Hematopoietic multipotent progenitor cell treated with erythropoietin and hydrocortisone succinate and interleukin-3 and kit ligand, for 8 days (in vitro differentiated cells): Measurements from ENCODE around the gene CFAP410.
"Not testable (repeated sequence)": the region's sequence is repeated elsewhere in the genome, so short reads cannot be mapped to it uniquely, and the experiment has no call there.

ENCODE experiments used
- DNase-seq: peaks from one replicate; pipeline ENCODE4 v3.0.0-alpha.2; 2015

CFAP410 gene

GRCh38 chr21:44368711-44369446 is 29.7 kb upstream of the CFAP410 start:
- no peak for DNase-seq

GRCh38 chr21:44366586-44367211 is 27.5 kb upstream of the CFAP410 start:
- no peak for DNase-seq

GRCh38 chr21:44365967-44366585 is 26.9 kb upstream of the CFAP410 start:
- DNase-seq: no peak

DNA sequence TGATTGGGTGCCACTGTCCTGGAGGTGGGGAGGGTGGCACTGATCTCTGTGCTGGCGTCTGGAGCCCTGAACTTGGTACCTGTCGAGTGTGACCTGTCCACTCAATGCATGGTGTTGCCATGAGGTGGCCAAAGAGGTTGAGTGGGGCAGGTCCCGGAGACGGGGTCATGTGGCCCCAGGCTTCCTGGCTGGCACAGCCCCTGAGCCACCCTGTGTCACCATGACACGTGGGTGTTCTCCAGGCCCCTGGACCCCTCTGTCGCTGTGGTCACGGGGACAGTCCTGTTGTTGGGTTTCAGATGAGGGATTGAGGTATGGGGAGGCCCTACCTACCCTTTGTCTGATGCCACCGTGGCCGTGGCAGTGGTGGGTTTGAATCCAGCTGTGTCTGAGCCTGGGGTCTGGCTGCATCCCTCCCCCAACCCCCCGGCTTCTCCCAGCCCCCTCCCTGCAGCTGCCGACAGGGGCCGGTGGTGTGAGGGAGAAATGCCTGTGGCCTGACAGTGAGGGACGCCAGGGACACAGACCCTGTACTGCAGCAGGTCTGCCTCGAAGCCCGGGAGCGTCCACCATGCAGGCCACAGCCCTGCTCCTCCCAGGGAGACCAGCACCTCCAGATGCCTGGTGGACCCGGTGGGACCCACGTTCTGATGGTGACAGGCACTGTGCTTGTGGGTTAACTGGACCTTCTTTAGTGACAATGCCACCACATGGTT is 26.2 kb upstream of the CFAP410 start:
- DNase-seq: no peak

DNA sequence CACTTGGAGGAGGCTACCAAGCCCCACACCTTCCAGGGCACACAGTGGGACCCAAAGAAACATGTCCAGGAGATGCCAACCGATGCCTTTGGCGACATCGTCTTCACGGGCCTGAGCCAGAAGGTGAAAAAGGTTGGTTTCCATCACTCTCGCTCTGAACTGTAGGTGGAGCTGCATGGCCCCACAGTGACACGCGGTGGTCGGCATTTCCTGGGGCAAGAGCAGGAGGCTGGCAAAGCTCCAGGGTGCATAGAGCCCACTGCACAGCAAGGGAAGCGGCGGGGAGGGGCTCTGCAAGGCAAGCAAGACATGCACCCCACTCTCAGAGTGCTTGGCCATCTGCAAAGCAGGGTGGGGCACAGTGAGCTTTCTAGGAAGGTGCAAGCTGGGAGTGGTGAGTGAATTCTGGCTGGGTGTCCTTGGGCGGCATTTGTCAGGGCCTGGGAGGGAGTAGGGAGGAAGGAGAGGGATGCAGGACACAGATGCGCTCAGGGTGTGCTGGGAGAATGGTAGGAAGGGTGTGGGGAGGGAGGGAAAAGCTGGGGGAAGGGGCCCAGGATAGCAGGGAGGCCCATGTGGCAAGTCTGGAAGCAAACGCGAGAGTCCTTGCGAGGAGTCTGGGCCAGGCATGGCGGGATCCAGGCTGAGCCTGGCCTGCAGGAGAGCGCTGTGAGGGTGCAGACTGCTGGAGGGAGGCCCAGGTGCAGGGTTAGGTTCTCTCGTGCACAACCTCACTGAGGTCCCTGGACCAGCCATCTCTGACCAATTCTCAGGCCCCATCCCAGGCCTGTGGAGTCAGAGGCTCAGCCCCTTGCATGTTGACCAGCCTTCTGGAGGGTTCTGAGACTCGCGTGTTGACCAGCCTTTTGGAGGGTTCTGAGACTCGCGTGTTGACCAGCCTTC is 25.2 kb upstream of the CFAP410 start:
- DNase-seq: no peak

GRCh38 chr21:44363278-44363677 is 24.1 kb upstream of the CFAP410 start:
- DNase-seq: no peak

DNA sequence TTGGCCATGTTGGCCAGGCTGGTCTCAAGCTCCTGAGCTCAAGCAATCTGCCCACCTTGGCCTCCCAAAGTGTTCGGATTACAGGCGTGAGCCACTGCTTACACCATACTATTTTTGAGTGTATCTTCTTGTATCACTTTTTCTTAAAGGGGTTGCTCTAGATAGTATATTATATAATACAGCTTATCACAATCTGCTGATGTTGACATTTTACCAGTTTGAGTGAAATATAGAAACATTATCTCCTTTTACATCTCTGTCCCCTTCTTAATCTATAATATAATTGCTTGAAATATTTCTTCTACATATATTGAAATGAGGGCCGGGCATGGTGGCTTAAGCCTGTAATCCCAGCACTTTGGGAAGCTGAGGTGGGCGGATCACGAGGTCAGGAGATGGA is 22.7 kb upstream of the CFAP410 start:
- DNase-seq: not testable (repeated sequence)

DNA sequence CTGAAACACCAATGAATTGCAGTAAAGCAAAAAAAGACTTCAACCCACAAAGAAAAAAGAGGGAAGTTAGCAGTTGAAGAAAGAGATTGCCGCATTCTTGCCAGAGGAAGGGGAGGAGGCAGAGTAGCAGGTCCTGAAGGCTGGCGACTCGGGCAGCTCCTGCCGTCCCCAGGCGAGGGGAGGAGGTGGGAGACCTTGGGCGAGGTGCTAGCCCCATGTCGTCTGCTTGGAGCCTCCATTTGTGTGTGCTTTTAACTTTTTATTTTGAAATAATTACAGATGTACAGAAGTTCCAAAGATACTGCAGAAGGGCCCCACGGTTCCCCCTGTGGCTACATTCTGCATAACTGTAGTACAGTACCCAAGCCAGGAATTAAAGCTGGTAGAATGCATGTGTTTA is 21.0 kb upstream of the CFAP410 start:
- DNase-seq: no peak

- DNase-seq: no peak
Measured at GRCh38 chr21:44359396-44359795, 20.2 kb upstream of the CFAP410 start.

DNA sequence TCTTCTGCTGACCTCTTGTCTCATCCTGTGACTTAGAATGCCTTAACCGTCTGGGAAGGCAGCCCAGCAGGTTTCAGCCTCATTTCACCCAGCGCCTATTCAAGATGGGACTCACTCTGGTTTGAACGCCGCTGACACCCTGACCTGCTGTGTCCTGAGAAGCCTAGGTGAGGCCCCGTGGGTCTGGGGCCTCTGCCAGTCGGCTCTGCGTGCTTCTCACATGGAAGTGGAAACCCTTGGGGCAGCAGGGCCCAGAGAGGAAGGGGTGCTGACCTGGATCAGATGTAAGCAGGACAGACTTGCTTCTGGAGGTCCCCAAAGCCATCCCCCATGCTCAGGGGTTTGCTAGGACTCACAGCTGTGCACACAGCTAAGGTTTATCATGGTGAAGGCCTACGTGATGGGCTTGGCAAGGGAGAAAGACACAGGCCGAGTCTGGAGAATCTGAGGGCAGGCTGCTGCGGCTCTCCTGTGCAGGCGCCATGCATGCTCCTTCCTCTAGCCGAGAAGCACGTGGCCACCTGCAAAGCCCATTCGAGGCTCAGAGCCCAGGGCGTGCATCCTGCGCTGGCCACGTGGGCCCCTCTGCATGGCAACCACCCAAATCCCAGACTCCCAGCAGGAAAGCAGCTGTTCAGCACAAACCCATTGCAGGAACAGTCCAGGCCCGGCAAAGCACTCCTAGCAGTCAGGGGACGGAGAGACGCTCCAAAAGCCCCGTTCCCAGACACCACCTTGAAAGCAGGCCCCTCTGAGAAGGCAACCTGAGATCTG is 18.1 kb upstream of the CFAP410 start:
- no peak for DNase-seq

- DNase-seq: no peak
Measured at GRCh38 chr21:44356636-44357035, 17.4 kb upstream of the CFAP410 start.

DNA sequence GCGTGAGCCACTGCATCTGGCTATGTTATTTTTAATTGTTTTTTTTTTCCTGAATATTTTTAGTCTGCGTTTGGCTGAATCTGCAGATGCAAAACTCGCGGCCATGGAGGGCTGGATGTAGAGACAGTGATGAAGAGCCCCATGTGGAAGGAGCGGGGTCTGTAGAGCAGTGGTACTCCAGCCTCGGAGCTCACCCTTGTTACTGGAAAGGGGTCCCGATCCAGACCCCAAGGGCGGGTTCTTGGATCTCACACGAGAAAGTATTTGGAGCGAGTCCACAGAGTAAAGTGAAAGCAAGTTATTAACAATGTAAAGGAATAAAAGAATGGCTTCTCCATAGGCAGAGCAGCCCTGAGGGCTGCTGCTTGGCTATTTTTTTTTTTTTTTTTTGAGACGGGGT is 17.0 kb upstream of the CFAP410 start:
- DNase-seq: no peak

GRCh38 chr21:44354775-44355771 is 15.9 kb upstream of the CFAP410 start:
- DNase-seq: no peak

GRCh38 chr21:44354001-44354405 is 14.8 kb upstream of the CFAP410 start:
- no peak for DNase-seq

DNA sequence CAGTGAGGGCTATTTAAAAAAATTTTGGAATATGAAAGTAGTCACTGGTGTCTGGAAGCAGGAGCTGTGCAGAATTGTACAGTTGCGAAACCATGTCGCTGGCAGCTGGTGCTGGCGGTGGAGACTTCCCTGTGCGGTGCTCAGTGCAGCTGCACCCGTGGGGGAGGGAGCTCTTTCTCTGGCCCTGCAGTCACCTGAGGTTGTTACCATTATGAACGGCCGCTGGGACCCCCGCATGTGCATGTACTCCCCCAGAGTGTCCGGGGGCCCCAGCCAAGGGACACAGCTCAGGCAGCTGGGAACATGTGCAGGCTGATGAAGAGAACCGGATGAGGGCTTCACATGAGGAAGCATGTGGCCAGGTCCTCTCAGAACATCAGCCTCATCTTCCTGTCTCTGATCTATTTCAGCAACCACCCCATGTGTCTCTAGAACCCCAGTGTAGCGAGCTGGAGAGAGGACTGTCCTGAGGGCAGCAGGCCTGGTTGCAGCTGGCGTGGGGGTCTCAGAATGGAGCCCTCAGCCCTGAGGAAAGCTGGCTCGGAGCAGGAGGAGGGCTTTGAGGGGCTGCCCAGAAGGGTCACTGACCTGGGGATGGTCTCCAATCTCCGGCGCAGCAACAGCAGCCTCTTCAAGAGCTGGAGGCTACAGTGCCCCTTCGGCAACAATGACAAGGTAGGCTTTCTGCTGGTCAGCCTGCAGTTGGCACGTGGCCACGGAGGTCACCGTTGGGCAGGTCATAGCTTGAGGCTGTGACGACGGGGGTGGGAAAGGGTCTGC is 14.2 kb upstream of the CFAP410 start, which contains the start of gene TRPM2:
Gene TRPM2, plus strand, starts transcription at position 431 of the 780 bp plus-strand sequence. Its CDS starts 80 bp downstream, at position 511.
- DNase-seq: no peak

GRCh38 chr21:44352253-44352860 is 13.2 kb upstream of the CFAP410 start:
- no peak for DNase-seq

GRCh38 chr21:44351535-44352252 is 12.5 kb upstream of the CFAP410 start:
- DNase-seq: no peak

DNA sequence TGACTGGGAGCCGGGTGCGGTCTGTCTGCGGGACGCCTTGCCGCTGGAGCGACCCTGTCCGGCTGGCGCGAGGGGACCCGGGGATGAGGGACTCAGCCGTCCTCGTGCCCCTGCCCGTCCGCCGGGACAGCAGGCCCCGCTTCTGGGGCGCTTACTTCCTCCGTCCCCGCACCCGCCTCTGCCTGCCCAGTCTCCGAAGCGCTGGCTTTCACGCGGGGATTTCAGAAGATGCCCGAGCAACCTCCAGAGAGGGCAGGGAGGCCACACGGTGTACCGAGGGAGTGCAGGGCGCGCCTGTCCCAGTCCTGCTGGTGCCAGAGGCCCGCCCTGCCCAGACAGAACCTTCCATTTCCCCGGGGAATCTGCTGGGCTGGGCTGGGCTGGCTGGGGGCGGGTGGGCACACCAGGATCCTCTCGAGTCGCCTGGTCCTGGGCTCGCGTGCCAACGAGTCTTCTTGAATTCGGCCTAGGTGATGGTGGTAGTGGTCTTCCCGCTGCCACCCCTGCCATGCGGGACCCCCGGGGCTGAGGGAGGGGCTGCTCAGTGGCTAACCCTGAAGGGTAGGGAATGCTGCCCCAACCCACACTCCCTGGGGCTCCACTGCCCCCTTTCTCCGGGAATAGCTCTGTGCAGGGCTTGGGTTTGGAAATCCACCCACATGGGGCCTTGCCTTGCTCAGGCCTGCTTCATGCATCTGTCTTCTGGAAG is 11.7 kb upstream of the CFAP410 start:
- DNase-seq: no peak
